HG02623 (cell line): Measurements from ENCODE around the gene SCEL.
"Not testable (repeated sequence)": the region's sequence is repeated elsewhere in the genome, so short reads cannot be mapped to it uniquely, and the experiment has no call there.

ENCODE experiments used
- ATAC-seq: cut with Tn5 transposase; IDR thresholded peaks from one replicate; pipeline ENCODE4 v1.9.1; 2021; ENCODE audit warnings: moderate library complexity; ENCODE audit not compliant: unreplicated experiment

SCEL gene

GRCh38 chr13:77660016-77660415 is 124.5 kb downstream of the SCEL start:
- not testable (repeated sequence) for ATAC-seq

- no peak for ATAC-seq
These were observed 125.3 kb downstream of the SCEL start for GRCh38 chr13:77660841-77661250.

GRCh38 chr13:77662301-77662700 is 126.8 kb downstream of the SCEL start:
- ATAC-seq, result not testable (repeated sequence)

GRCh38 chr13:77662831-77663230 is 127.3 kb downstream of the SCEL start:
- ATAC-seq, result not testable (repeated sequence)

GRCh38 chr13:77674852-77675251 is 139.3 kb downstream of the SCEL start:
- no peak for ATAC-seq

GRCh38 chr13:77678691-77679235 is 143.3 kb downstream of the SCEL start:
- ATAC-seq, result no peak

GRCh38 chr13:77687799-77688198 is 152.3 kb downstream of the SCEL start:
- no peak for ATAC-seq

- no peak for ATAC-seq
These were observed 156.4 kb downstream of the SCEL start for GRCh38 chr13:77691871-77692270.

- no peak for ATAC-seq
These were observed 157.4 kb downstream of the SCEL start for GRCh38 chr13:77692746-77693448.

GRCh38 chr13:77693449-77693940 is 158.0 kb downstream of the SCEL start:
- ATAC-seq, result no peak
